Stomach smooth muscle (tissue), 2 donors: ENCODE measurements around the gene MFAP2.
"Not testable (repeated sequence)": the region's sequence is repeated elsewhere in the genome, so short reads cannot be mapped to it uniquely, and the experiment has no call there.

Source experiments
- H3K27ac ChIP-seq: one replicate; pipeline ENCODE4 v1.7.0; 2013; ENCODE audit warnings: mild to moderate bottlenecking, low read length, inconsistent platforms
- H3K27me3 ChIP-seq, 2 donors: one replicate each; pipeline ENCODE4 v1.7.0; 2013; ENCODE audit warnings: low read length in 2 of 2; ENCODE audit not compliant: insufficient read depth in 2 of 2, control insufficient read depth in 1 of 2
- H3K36me3 ChIP-seq, 2 donors: one replicate each; pipeline ENCODE4 v1.7.0; 2013; ENCODE audit warnings: low read length in 2 of 2; ENCODE audit not compliant: control insufficient read depth in 2 of 2, insufficient read depth in 2 of 2
- H3K4me1 ChIP-seq: one replicate; pipeline ENCODE4 v1.7.0; 2013; ENCODE audit warnings: low read length; ENCODE audit not compliant: control insufficient read depth, insufficient read depth
- H3K4me3 ChIP-seq, 2 donors: one replicate each; pipeline ENCODE4 v1.7.0; 2013; ENCODE audit warnings: low read length in 2 of 2
- H3K9ac ChIP-seq, 2 donors: one replicate each; pipeline ENCODE4 v1.7.0; 2013; ENCODE audit warnings: low read length in 2 of 2, mild to moderate bottlenecking in 1 of 2
- H3K9me3 ChIP-seq, 2 donors: one replicate each; pipeline ENCODE4 v1.7.0; 2013; ENCODE audit warnings: low read length in 2 of 2; ENCODE audit not compliant: control insufficient read depth in 2 of 2
- donor health status: healthy.
- donor health status: Pancreatic carcinoma.

The MFAP2 gene

DNA sequence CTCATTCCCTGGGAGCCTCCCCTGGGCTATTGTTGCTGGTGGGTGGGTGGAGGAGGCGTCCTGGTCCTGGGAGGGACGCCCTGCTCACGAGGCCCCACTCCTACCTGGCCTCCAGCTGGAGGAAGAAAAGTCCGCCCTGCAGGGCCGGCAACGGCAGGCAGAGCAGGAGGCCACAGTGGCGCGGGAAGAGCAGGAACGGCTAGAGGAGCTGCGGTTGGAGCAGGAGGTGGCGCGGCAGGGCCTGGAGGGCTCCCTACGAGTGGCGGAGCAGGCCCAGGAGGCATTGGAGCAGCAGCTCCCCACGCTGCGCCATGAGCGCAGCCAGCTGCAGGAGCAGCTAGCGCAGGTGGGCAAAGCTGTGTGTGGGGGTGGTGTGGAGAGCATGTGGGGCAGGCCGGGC is 33.8 kb downstream of the MFAP2 start:
- Histone ChIP-seq H3K4me1 (no peaks in the 10 kb centered on the region), H3K36me3 (peaks cover 4 to 27% of the 10 kb centered on the region in 2 donors), H3K9me3 (no peaks in the 10 kb centered on the region), H3K9ac (no peak overlapping the region), H3K27ac (no peak overlapping the region), H3K27me3 (no peaks in the 10 kb centered on the region), H3K4me3 (no peak overlapping the region)

DNA sequence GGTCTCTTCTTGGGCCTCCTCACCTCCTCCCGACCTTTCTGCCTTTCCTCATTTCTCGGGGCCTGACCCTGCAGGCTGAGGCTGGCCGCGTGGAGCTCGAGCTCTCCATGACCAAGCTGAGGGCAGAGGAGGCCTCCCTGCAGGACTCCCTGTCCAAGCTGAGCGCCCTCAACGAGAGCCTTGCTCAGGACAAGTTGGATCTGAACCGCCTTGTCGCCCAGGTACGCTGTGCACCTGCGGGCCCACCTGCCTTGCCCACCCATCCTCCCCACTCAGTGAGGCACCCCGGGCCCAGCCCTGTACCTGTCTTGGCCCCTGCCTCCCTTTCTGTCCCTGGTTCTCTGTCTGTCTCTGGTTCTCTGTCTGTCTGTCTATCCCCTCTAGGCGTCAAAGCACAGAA is 34.2 kb downstream of the MFAP2 start:
- H3K9me3 ChIP-seq, H3K27me3 ChIP-seq, H3K4me3 ChIP-seq, H3K9ac ChIP-seq, H3K27ac ChIP-seq, H3K4me1 ChIP-seq: not testable (repeated sequence)
- peaks cover 4 to 27% of the 10 kb centered on the region in 2 donors for H3K36me3 ChIP-seq

DNA sequence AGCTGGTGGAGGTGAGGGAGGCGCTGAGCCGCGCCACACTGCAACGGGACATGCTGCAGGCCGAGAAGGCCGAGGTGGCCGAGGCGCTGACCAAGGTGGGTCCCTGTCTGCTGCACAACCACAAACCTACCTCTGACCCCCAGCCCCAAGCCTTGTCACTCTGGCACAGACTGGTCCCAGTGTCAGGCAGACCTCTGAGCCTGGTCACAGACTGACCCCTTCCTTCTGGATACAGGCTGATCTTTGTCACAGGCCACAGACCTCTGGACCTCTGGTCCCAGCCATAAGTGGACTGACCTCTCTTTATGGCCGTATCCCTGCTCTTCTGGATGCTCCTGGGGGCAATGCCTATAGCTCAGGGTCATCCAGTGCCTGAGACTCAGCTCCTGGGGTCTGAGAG is 34.9 kb downstream of the MFAP2 start:
- H3K9ac ChIP-seq, H3K9me3 ChIP-seq, H3K27me3 ChIP-seq, H3K27ac ChIP-seq, H3K4me3 ChIP-seq, H3K4me1 ChIP-seq: not testable (repeated sequence)
- peaks cover 4 to 29% of the 10 kb centered on the region in 2 donors for H3K36me3 ChIP-seq

DNA sequence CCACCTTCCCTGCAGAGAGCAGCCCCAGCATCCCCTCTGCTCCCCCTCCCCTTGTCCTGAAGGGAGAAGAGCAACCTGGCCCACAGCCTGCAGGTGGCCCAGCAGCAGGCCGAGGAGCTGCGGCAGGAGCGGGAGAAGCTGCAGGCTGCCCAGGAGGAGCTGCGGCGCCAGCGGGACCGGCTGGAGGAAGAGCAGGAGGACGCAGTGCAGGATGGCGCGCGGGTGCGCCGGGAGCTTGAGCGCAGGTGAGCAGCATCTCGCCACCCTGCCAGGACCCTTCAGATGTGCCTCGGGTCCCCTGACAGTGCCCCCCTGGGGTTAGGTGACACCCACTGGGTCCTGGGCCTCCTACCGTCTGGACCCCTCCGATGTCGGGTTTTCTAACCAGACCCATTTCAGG is 36.4 kb downstream of the MFAP2 start:
- no peak overlapping the region for H3K4me3 ChIP-seq
- no peaks in the 10 kb centered on the region for H3K27me3 ChIP-seq
- no peaks in the 10 kb centered on the region for H3K9me3 ChIP-seq
- H3K36me3 ChIP-seq, result peaks cover 4 to 29% of the 10 kb centered on the region in 2 donors
- H3K9ac ChIP-seq, result no peak overlapping the region
- no peaks in the 10 kb centered on the region for H3K4me1 ChIP-seq
- H3K27ac ChIP-seq, result no peak overlapping the region

DNA sequence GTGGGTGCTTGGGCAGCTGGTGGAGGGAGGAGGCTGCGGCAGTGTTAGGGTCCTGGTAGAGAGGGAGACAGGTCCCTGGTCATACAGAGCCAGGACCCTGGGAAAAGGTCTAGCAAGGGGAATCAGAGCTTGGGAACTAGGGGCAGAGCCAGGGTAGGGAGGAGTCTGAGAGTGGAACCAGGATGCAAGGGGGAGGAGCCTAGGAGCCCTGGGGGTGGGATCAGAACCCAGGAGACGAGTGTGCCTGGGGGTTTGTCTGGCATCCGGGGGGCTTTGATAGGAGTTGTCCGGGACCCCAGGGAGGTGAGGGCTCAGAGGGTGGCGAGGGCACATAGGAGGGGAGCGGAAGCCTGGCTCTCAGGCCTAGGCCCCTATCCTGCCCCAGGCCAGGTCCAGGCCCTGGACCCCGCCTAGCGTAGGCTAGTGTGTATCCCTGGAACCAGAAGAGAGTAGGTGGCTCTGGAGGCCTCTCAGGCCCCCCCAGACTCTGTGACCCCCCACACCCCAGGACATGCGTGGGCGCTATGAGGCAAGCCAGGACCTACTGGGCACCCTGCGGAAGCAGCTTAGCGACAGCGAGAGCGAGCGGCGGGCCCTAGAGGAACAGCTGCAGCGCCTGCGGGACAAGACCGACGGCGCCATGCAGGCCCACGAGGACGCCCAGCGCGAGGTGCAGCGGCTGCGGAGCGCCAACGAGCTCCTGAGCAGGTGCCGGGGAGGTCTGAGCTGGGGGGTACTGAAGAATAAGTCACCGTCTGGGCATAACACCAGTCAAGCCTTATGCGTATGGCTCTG is 40.8 kb downstream of the MFAP2 start:
- not testable (repeated sequence) for H3K4me1 ChIP-seq, H3K9ac ChIP-seq, H3K4me3 ChIP-seq, H3K27ac ChIP-seq, H3K27me3 ChIP-seq, H3K9me3 ChIP-seq
- H3K36me3 ChIP-seq, result peaks cover 4 to 34% of the 10 kb centered on the region in 2 donors

DNA sequence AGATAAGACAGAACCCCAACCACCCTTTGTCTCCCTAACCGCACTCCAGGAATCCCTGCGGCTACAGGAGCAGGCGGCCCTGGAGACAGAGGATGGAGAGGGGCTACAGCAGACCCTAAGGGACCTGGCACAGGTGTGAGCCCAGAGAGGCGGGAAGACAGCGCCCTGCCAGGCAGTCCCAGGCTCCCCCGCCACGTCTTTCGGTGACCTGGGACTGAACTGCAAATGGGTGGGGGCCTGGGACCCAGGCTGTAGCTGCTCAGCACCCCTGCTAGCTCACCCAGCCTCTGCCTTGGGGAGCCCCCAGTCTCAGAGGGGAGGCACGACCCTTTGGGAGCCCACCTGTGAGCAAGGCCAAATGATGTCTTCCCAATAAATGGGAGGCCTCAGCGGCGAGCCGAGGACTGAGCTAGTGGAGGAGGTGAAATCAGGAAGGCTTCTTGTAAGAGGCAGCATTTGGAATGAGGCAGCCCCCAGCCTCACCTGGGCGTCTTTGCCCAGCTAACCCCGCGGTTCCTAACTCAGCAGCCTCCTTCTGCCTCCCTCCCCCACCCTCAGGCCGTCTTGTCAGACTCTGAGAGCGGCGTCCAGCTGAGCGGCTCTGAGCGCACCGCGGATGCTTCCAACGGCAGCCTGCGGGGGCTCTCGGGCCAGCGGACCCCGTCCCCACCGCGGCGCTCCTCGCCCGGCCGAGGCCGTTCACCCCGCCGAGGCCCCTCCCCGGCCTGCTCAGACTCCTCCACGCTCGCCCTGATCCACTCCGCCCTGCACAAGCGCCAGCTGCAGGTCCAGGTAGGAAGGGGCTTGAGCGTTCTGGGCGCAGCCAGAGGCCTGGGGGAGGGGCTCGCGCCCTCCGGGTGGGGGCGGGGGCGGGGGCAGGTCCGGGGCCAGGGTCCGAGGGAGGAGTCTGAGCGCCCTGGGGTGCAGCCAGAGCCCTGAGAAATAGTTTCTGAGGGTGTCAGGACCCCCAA is 41.8 kb downstream of the MFAP2 start:
- Histone ChIP-seq H3K9me3 (no peaks in the 10 kb centered on the region), H3K36me3 (peaks cover 4 to 30% of the 10 kb centered on the region in 2 donors), H3K27ac (no peak overlapping the region), H3K4me1 (no peaks in the 10 kb centered on the region), H3K27me3 (no peaks in the 10 kb centered on the region), H3K4me3 (no peak overlapping the region), H3K9ac (no peak overlapping the region)

DNA sequence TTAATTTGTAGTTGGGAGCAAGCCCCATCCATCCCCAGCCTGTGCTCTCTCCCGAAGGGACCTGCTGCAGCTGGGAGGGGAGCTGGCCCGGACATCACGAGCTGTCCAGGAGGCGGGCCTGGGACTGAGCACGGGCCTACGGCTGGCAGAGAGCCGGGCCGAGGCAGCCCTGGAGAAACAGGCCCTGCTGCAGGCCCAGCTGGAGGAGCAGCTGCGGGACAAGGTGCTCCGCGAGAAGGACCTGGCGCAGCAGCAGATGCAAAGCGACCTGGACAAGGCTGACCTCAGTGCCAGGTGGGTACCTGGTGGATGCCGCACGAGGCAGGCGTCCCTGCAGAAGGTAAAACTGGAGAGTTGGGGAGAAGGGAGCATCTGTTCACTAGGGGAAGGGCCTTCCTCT is 43.8 kb downstream of the MFAP2 start:
- not testable (repeated sequence) for H3K4me3 ChIP-seq, H3K4me1 ChIP-seq, H3K9me3 ChIP-seq, H3K27ac ChIP-seq, H3K9ac ChIP-seq, H3K27me3 ChIP-seq
- peaks cover 0 to 25% of the 10 kb centered on the region in 2 donors for H3K36me3 ChIP-seq

DNA sequence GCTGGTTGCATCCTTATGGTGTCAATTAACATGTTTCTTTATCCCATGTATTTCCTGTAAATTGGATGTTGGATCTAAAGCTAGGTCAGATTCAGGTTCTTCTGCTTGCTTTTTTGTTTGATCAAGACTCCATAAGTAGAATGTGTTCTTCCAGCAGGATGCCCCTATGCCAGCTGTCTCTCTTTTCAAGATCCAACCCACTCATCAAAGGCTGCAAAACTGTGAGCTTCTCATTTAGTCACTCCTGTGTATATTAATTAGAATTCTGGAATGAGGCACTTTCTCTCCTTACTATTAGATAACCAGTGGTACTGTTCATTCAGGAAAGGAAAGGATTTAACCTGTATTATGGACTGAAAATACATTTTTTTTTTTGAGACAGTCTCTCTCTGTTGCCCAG is 46.5 kb downstream of the MFAP2 start:
- H3K4me1 ChIP-seq, H3K27me3 ChIP-seq, H3K4me3 ChIP-seq, H3K27ac ChIP-seq, H3K9me3 ChIP-seq, H3K9ac ChIP-seq: not testable (repeated sequence)
- peaks cover 0 to 34% of the 10 kb centered on the region in 2 donors for H3K36me3 ChIP-seq

DNA sequence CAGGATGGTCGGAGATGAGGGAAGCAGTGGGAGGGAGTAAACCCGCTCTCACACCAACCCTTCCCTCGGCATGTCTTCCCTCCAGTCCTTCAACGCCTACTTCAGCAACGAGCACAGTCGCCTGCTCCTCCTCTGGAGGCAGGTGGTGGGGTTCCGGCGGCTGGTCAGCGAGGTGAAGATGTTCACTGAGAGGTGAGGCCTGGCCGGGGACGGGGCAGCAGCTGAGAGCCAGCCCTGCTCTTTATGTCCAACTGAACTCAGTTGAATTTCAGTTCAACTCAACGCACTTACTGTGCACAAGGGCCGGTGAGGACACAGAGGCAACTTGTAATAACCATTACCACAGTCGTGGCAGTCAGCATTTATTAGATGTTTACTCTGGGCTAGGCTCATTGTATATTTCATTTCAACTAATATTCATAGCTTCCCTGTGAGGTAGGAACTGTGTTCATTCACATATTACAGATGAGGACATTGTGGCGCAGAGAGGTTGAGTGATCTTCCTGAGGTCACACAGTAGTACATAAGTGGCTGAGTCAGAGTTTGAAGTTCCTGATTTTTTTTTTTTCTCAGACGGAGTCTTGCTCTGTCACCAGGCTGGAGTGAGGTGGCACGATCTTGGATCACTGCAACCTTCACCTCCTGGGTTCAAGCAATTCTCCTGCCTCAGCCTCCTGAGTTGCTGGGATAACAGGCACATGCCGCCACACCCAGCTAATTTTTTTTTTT is 49.0 kb downstream of the MFAP2 start:
- H3K4me3 ChIP-seq, H3K27ac ChIP-seq, H3K27me3 ChIP-seq, H3K9ac ChIP-seq, H3K9me3 ChIP-seq, H3K4me1 ChIP-seq: not testable (repeated sequence)
- H3K36me3 ChIP-seq, result peaks cover 0 to 27% of the 10 kb centered on the region in 2 donors

DNA sequence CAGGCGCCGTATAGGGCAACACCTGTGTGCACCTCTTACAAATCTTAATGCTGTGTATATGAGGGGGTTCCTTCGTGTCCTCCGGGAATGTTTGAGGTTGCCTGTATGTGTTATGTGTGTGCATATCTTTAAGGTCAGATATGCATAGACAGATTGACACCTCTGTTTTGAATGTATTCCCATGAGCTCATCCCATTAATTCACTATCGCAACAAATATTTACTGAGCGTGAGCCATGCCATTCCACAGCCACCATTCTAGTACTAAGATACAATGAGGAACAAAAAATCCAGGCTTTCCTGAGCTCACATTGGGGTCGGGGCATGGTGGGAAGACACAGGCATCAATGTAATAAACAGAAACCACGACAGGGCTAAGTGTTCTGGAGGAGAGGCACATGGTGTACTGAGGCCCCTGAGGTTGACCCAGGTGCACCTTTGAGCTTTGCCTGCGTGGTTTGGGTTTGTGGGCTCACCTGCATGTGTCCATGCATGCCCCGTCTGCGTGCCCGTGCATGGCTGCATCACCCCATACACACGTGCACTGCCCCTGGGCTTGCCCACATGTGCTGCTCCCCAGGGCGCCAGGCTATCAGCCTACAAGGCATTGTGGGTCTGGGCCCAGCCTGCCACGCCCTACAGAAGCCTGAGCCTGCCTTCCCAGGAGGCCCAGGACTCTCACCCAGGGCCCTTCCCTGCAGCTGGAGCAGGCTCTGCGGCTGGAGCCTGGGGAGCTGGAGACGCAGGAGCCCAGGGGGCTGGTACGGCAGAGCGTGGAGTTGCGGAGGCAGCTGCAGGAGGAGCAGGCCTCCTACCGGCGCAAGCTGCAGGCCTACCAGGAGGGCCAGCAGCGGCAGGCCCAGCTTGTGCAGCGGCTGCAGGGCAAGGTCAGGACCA is 51.0 kb downstream of the MFAP2 start:
- not testable (repeated sequence) for H3K9me3 ChIP-seq, H3K27ac ChIP-seq, H3K4me1 ChIP-seq, H3K9ac ChIP-seq, H3K4me3 ChIP-seq, H3K27me3 ChIP-seq
- peaks cover 0 to 21% of the 10 kb centered on the region in 2 donors for H3K36me3 ChIP-seq
